K562 (cell line): ENCODE results near the gene KIAA0513. TPM values are rescaled to one million over a fixed set of nuclear protein-coding genes. Genes with fewer than 3 reads are reported as not detected.

Experiments used
- MAFG ChIP-seq: fragments of 450-650 bp; conservative IDR thresholded peaks from 2 replicates; pipeline ENCODE4 v1.6.1; 2016; ENCODE audit warnings: missing genetic modification characterization, missing compliant biosample characterization
- NFRKB ChIP-seq: fragments of 450-650 bp; IDR thresholded peaks from 2 replicates; pipeline ENCODE4 v1.6.1; 2016; ENCODE audit warnings: low read depth
- PRDM10 ChIP-seq: fragments of 450-650 bp; IDR thresholded peaks from 2 replicates; pipeline ENCODE4 v1.6.1; 2018; ENCODE audit not compliant: partially characterized antibody
- RBM14 ChIP-seq: fragments of 200-400 bp; formaldehyde crosslinking; IDR thresholded peaks from 2 replicates; pipeline ENCODE4 v1.6.1; 2018; ENCODE audit warnings: low read depth, mild to moderate bottlenecking, low read length, moderate library complexity, borderline replicate concordance; ENCODE audit not compliant: insufficient read depth
- RCOR1 ChIP-seq, 2 experiments: IDR thresholded peaks; 2 replicates each; pipeline ENCODE4 v1.6.1; 2012; ENCODE audit warnings: low read depth in 2 of 2, low read length in 2 of 2, borderline replicate concordance in 1 of 2, improper control_type of control experiment in 1 of 2
- TAF7 ChIP-seq: fragments of 450-650 bp; IDR thresholded peaks from 2 replicates; pipeline ENCODE4 v1.6.1; 2016; ENCODE audit warnings: missing genetic modification characterization, missing compliant biosample characterization
- ZHX1 ChIP-seq: fragments of 150-350 bp; conservative IDR thresholded peaks from 2 replicates; pipeline ENCODE4 v1.6.1; 2014; ENCODE audit warnings: low read length
- ZNF143 ChIP-seq: sonication (generic); formaldehyde crosslinking; IDR thresholded peaks from 2 replicates; pipeline ENCODE4 v1.9.0; 2022; ENCODE audit warnings: mild to moderate bottlenecking, missing genetic modification reagents
- polyA plus RNA-seq, 8 experiments: library from polyadenylated mRNA; depleted of rRNA in 4 of 8; stranded (reverse) in 5 of 8; unstranded in 3 of 8; fragments of >200 nt; fragmentation: Nextera tagmentation in 2 of 8; fragmentation: Illumina TruSeq in 1 of 8; extraction: Ambion mirVana in 2 of 8; extraction: Trizol in 1 of 8; gene quantifications; 2 replicates each; pipeline versions ENCODE4 v1.2.1 to v1.2.3, GENCODE V29; 2011 to 2014; ENCODE audit warnings: inconsistent platforms in 1 of 8, missing spikeins in 1 of 8
- total RNA-seq, 7 experiments: library from RNA; depleted of rRNA in 6 of 7; stranded (reverse); fragments of >200 nt in 6 of 7; fragmentation: Illumina TruSeq in 2 of 7; extraction: Trizol in 2 of 7; gene quantifications; 2 replicates each; pipeline versions ENCODE4 v1.2.1 to v1.2.3, GENCODE V29; 2011 to 2021; ENCODE audit warnings: low replicate concordance in 1 of 7
- TF ChIP-seq, protein P1 (sequence below), 3 experiments: fragments of 200-800 bp in 1 of 3; sonication (Bioruptor generic) in 1 of 3; sonication (generic) in 1 of 3; formaldehyde crosslinking in 1 of 3; IDR thresholded peaks; 2 replicates each; pipeline versions ENCODE4 v1.6.1 to v1.8.0; 2016 to 2022; ENCODE audit warnings: mild to moderate bottlenecking in 2 of 3, missing compliant biosample characterization in 2 of 3, missing genetic modification characterization in 2 of 3, missing genetic modification reagents in 1 of 3

The KIAA0513 gene
- total and polyA plus RNA-seq, 9 of the 15 experiments (the other 6 are each of a cell fraction or from before 2014, with no cell fraction given) = 0.18 to 13.7 (median 10.2) TPM

DNA sequence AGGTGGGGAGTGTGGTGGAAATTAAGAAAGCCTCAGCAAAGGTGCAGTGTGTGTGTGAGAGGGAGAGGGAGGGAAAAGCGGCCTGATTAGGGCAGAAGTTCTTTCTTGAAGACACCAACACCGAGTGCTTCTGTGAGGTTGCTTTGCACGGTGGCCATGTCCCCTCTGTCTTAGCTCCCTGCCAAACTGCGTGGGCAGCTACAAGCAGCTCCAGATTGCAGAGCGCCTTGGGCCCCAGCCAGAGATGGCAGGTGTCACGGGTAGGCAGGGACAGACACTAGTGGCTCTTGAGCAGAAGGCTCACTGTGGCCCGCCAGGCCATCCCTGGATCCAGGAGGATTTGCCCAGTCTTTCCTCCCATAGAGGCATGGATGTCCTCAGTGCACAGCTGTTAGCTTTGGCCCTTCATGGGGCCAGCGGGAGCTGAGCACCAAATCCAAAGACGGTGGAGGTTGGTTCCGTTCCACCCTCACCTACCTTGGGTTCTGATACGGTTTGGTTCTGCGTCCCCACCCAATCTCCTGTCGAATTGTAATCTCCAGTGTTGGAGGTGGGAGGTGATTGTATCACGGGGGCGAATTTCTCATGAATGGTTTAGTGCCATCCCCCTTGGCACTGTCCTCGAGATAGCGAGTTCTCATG is 21.4 kb downstream of the KIAA0513 start (continued):
- TF ChIP-seq, protein P1, sequence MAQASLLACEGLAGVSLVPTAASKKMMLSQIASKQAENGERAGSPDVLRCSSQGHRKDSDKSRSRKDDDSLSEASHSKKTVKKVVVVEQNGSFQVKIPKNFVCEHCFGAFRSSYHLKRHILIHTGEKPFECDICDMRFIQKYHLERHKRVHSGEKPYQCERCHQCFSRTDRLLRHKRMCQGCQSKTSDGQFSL (CRISPR knock-in tag; IDR thresholded peaks at IDR 0.05) = 0 out of 2 replicates have a peak, but pooled peaks have one; percentile 19
- TF ChIP-seq, protein P1 (tag; IDR thresholded peaks at IDR 0.05) = 0 out of 4 replicates have a peak, but pooled peaks of 1 of the 2 experiments have one; percentile 24
- no peak for TF ChIP-seq NFRKB
- TF ChIP-seq ZHX1 = no peak
- 0 out of 4 replicates have a peak, but pooled peaks of 1 of the 2 experiments have one; percentile 11 for TF ChIP-seq RCOR1 (IDR thresholded peaks at IDR 0.05; ENCODE audit: borderline replicate concordance in 1 of 2, low read depth in 2 of 2, low read length in 2 of 2)
- TF ChIP-seq RBM14 = no peak
- no peak for TF ChIP-seq PRDM10
- TF ChIP-seq MAFG (tag) = no peak
- 0 out of 2 replicates have a peak, but pooled peaks have one; percentile 1 for TF ChIP-seq TAF7 (tag)
- TF ChIP-seq ZNF143 (CRISPR knock-in tag) = 0 out of 2 replicates have a peak, but pooled peaks have one; percentile 42
